CD4-positive, alpha-beta T cell treated with Interleukin-17A for 1 hour (primary cell): Measurements from ENCODE around the gene PLEKHA7.
"Not testable (repeated sequence)": the region's sequence is repeated elsewhere in the genome, so short reads cannot be mapped to it uniquely, and the experiment has no call there.

Experiments
- DNase-seq: peaks from one replicate; pipeline ENCODE4 v3.0.0-alpha.2; 2020

Gene PLEKHA7

DNA sequence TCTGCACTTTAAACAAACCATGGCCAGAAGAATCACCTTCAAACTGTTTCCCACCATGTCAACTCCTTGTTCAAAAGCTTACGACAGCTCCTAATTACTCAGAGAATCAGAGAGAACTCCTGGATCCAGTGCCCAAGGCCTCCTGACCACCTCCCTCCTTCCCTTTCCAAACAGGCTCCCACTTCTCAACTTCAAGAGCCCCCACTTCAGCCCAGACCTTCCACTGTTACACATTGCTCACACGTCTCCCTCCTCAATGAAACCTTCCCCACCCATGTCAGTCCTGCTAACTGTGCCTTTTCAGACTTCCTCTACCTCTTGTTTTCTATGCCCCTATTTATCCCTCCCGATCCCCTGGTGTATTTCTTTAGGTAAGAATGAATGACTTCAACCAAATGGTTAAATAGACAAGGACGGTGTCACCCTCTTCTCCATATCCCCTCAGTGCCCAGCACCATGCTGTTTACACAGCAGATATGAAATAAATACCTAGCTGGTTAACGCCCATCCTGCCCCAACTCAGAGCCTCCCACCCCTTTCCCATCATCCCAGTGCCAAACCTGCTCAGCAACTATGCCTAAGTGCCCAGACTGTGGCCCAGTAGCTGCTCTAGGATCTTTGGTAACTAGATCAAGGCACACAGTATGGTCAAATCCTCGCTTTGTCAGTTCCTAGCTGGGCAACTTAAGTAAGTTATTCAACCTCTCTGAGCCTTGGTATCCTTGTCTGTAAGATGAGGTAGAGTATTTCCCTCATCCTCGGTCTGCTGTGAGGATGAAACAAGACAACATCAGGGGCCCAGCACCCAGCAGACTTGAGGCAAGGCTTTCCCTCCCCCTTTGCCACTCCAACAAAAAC, 36.8 kb downstream of the PLEKHA7 start:
- DNase-seq, result no peak

- no peak for DNase-seq
Observed at GRCh38 chr11:16976379-16976778, 37.8 kb downstream of the PLEKHA7 start.

DNA sequence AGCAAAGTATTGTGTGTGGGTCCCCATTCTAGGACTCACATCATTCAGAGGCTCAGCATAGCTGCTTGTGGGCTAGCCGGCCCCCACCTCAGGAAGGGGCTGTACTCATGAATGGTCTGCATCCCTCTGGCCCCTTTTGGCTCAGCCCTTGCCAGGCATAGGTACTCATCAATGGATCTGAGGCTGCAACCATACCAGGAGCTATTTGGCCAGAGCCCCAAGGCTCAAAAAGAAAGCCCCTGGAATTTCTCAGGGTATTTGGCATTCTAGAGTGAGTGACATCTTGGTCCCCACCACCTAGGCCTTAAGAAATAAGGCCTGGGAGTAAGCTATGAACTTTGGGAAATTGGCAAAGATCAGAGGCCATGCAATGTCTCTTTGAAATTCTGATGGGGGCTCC, 38.3 kb downstream of the PLEKHA7 start:
- DNase-seq, result no peak

DNA sequence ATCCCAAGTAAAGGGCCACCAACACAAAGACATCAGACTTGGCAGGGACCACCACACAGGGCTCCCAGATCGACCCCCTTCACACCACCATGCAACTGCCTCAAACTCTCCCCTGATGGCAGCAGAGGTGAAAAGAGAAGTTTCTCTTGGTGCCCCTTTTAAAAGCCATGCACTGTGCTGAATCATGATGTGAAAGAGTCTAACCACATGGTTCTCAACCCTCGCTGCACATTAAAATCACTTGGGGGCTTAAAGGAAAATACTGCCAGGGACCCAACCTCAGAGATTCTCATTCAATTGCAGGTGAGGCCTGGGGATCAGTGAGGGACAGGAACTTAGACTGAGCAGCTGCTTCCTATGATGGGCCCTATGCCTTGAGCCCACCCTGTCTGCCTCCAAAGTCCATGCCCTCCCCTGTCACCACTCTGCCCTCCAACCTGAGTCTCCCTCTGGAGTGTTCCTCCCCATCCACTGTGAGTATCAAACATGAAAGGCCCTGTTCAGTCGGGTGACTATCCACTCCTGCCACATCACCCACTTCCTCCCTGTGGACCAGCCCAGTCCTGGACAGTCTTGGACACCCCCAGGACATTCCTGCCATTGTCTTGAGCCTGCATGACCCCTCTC, 40.8 kb downstream of the PLEKHA7 start:
- DNase-seq, result no peak

DNA sequence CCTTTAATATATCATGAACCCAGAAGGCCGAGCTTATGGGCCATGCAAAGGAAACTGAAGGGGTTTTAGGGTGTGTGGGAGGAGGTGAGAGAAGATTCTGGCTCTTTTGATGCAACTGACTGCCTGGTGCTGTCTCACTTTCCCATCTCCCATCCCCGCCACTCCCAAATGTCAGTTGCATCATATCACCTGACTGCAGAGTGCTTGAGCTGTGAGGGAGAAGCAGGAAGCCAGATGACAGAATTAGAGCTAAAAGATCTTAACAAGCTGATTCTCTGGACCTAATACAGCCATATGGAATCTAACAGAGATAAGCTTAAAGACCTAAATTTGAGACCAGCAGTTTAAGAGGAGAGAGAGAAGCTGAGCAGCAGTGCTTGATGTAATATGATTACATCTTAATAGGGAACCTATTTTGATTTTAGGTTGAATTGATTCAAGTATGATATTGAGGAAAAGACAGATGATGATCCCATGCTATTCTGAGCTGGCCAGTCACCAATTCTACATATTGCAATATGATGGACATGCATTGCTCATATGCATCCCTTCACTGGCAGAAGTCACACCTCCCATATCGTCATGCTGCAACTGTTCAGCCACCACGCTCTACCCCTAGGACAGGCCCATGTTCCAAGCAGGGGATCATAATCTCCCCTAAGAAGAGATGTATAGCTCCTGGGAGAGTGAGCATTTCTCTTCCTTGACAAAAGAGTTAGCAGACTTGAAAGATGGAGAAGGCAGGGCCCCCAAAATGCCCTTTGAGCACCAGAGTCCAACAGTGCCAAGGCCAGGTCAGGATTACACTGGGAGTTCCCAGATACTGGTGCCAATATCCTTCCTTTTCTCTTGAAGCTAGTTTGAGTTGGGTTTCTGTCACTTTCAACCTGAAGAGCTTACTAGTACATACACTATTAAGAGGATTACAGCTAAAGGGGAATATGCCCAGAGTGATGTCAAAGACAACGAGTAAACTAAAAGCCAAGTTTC, 44.9 kb downstream of the PLEKHA7 start:
- DNase-seq, result no peak

GRCh38 chr11:16968196-16968595, 46.0 kb downstream of the PLEKHA7 start:
- DNase-seq, result no peak

DNA sequence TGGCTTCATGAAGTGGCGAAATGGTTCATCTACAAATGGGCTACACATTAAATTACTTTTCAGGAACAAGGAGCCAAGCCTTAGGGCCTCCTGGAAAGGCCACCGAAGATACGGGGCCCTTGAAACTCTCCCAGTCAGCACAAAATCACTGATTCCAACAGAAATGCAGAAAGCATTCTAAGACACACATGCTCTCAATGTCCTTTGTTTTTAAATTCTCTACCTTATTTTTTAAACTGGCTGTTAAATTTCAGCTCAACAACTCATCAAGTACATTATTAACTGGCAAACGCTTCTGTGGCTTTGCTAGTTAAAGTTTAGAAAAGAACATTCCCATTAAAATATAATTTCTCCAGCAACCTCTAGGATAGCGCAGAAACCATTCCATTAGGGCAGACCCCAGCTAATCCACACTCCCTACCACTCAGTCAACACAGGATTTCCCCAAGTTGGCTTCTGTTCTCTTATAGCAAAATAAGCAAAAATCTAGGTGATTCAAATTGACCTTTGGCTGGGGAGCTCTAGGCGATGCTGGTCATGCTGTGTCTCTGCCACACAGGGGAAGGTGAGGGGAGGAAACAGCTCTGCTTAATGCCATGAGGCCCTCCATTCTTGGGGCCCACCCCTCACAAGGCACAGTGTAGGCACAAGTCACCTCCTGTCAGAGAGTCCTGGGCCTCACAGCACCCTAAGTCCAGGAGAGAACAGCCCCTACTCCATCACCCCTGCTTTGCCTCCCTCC, 47.1 kb downstream of the PLEKHA7 start:
- no peak for DNase-seq

DNA sequence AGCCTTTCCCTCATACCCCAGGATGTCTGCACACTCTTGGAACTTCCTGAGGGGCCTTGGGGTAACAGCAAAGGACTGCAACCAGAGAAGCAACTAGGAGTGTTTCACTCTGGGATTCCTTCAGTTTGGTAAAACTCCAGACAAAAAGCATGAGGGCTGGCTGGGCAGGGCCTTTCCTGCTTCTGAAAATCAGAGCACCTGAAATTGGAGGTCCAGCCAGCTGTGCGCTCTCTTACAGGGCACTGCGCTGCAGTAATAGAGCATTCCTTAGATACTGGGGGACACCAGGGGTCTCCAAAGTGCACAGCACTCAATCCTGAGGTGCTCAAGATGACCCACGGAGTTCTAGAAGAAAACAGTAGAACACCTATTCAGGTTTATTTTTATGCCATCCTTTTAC, 49.7 kb downstream of the PLEKHA7 start:
- no peak for DNase-seq

GRCh38 chr11:16963316-16963876, 50.8 kb downstream of the PLEKHA7 start:
- DNase-seq, result no peak

DNA sequence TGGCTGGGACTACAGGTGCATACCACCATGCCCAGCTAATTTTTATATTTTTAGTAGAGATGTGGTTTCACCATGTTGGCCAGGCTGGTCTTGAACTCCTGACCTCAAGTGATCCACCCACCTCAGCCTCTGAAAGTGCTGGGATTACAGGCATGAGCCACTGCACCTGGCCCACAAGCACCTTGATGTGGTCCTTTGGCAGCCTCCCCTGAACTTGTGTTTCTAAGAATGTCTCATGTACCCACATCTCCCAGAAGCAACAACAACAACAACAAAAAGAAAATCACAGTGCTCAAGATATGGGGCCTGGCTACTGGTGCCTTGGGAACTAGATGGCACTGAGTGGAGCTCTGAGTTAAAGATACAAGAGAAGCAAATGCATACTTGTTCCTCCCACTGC, 51.6 kb downstream of the PLEKHA7 start:
- not testable (repeated sequence) for DNase-seq

DNA sequence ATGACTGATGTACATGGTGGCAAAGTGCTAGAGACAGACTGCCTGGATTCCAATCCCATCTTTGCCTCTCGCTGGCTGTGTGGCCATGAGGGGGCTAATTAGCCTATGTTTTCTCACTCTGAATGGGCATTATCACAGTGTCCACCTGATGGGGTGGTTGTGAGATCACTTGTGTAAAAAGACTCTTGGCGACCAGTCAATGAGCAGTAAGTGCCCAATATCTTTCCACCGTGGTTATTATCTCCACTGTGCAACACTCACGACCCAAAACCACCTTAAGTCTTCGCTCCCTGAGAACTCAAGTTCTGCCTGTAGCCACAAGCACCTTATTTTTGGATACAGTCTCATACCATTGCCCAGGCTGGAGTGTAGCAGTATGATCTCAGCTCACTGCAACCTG, 52.1 kb downstream of the PLEKHA7 start:
- DNase-seq, result no peak

- DNase-seq, result no peak
Observed at GRCh38 chr11:16960250-16960649, 54.0 kb downstream of the PLEKHA7 start.

- DNase-seq, result no peak
Observed at GRCh38 chr11:16959602-16960001, 54.6 kb downstream of the PLEKHA7 start.

GRCh38 chr11:16958833-16959232, 55.4 kb downstream of the PLEKHA7 start:
- no peak for DNase-seq

- no peak for DNase-seq
Observed at GRCh38 chr11:16956538-16957153, 57.6 kb downstream of the PLEKHA7 start.

- DNase-seq, result no peak
Observed at GRCh38 chr11:16953663-16954062, 60.6 kb downstream of the PLEKHA7 start.

DNA sequence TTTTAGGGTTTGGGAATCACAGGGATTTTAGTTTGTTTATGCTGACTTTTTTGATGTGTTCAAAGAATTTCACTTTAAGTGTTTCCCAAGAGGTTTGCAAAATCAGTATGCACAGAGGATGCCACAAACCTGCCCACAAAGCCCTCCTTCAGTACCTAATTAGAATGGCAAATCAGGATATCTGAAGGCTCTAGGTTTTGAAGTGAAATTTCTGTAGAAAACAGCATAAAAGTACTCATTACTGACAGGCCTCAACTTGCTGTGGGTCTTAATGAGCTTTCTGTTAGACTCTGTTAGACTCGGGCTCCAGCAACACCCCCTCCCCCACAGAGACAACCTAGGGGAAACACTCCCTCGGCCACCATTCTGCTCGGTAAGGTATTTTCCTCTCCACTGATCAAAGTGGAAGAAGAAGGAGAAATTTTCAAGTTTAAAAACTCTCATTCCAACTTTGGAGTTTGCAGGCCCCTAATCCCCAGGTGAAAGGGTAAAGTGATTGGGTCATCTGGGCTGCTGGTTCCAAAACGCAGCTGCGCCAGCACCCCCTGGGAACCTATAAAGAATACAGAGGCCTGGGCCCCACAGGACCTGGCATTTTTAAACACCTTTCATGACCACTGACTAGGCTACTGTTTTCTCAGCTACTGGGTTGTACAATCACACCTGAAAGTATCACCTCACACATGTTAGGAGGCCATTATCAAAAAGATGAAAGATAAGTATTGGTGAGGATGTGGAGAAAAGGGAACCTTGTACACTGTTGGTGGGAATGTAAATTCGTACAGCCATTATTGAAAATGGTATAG, 67.5 kb downstream of the PLEKHA7 start:
- no peak for DNase-seq

DNA sequence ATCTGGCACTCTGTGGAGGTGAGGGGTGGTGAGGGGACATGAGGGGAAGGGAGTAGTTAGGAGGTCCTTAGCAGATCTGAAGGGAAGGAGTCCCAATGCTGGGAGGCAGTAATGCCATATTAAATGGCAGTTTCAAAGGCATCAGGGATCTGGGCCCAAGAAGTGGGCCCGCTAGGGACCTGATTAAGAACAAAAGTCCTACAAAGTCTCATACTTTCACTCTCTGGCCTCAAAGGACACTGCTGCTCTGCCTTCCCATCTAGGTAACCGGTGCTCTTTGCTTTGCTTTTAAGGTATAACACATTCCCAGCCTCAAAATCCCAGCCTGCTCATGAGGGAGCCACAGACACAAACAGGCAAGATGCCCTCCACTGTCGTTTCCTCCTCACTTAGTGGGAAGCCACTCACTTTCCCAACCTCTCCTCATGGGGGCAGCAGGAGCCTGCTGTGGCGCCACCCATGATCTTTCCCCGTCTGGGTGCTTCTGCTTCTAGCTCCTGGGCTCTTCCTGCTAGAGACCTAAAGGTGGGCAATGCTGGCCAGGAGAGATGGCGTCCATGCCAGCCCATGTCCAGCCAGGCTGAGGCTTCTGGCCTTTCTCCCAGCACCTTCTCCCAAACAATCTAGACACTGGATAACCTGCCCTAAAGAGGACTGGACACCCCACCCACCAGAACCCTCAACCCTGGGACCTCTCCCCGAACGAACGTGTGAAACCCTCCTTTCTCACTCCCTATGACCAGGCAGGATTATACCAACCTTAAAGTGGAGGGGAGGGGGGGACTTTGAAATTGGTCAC, 68.3 kb downstream of the PLEKHA7 start:
- peak; percentile 34 for DNase-seq

GRCh38 chr11:16942911-16943310, 71.3 kb downstream of the PLEKHA7 start:
- no peak for DNase-seq

DNA sequence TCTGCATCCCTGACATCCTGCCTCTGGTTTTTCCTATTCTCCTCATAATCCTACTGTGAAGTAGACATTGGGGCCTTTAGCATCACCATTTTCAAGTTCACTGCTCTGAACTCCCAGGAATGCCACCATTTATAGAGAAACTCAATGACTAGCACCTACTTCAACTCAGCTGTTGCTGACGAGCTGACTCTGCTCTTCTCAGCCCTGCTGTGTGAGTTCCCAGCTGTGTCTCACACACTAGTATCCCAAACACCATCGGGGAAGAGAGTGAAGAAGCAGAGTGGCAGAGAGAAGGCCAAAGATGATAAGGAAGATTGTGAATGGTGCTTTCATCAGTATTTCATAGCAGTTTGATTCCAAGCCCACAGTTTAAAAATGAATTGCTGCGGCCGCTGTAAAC, 71.9 kb downstream of the PLEKHA7 start:
- no peak for DNase-seq
